Stimulated activated CD4-positive, alpha-beta T cell treated with anti-CD3 and anti-CD28 coated beads, Interleukin-1b, Interleukin-23, amount 100 ng/mL, for 1 hour (primary cell): ENCODE data around the gene CAPN1.
"Not testable (repeated sequence)": the region's sequence is repeated elsewhere in the genome, so short reads cannot be mapped to it uniquely, and the experiment has no call there.

Source experiments
- DNase-seq, 2 donors: peaks; one replicate each; pipeline ENCODE4 v3.0.0-alpha.2; 2020; ENCODE audit warnings: low read depth in 2 of 2

The CAPN1 gene

GRCh38 chr11:65181569-65182257, at the start of gene CAPN1:
Gene CAPN1, plus strand, starts transcription at chr11:65181928. Its CDS starts 774 bp downstream, at chr11:65182702.
- peak; percentile 32 to 48 for DNase-seq

- no peak for DNase-seq
Observed at GRCh38 chr11:65132238-65132987, 49.3 kb upstream of the CAPN1 start.

GRCh38 chr11:65132988-65133700, 48.6 kb upstream of the CAPN1 start:
- no peak for DNase-seq

GRCh38 chr11:65133724-65134123, 48.0 kb upstream of the CAPN1 start:
- no peak for DNase-seq

- DNase-seq: peak; percentile 73 to 86
Observed at GRCh38 chr11:65134240-65134951, 47.3 kb upstream of the CAPN1 start, which contains the start of gene SYVN1. Gene SYVN1, minus strand, starts transcription at chr11:65134519. Its CDS starts 918 bp downstream, at chr11:65133601.

- peak; percentile 46 to 60 for DNase-seq
Observed at GRCh38 chr11:65134952-65135632, 46.6 kb upstream of the CAPN1 start.

- no peak for DNase-seq
Observed at GRCh38 chr11:65135633-65136145, 46.0 kb upstream of the CAPN1 start.

GRCh38 chr11:65136515-65137096, 45.1 kb upstream of the CAPN1 start:
- DNase-seq: no peak

GRCh38 chr11:65141896-65142494, 39.7 kb upstream of the CAPN1 start:
- no peak for DNase-seq

GRCh38 chr11:65147352-65148075, 34.2 kb upstream of the CAPN1 start:
- DNase-seq: no peak

- no peak for DNase-seq
Observed at GRCh38 chr11:65148657-65149056, 33.1 kb upstream of the CAPN1 start.

GRCh38 chr11:65150131-65150508, 31.6 kb upstream of the CAPN1 start:
- DNase-seq: not testable (repeated sequence)

GRCh38 chr11:65150509-65151299, 31.0 kb upstream of the CAPN1 start:
- DNase-seq: no peak

GRCh38 chr11:65151331-65151899, 30.3 kb upstream of the CAPN1 start:
- no peak for DNase-seq

GRCh38 chr11:65152122-65152521, 29.6 kb upstream of the CAPN1 start:
- no peak for DNase-seq

- DNase-seq: no peak
Observed at GRCh38 chr11:65156256-65156655, 25.5 kb upstream of the CAPN1 start.

- no peak for DNase-seq
Observed at GRCh38 chr11:65156926-65157325, 24.8 kb upstream of the CAPN1 start.

GRCh38 chr11:65157336-65157735, 24.4 kb upstream of the CAPN1 start:
- DNase-seq: no peak
